DOHH2 (cell line): ENCODE results near the gene STX8.
"Not testable (repeated sequence)": the region's sequence is repeated elsewhere in the genome, so short reads cannot be mapped to it uniquely, and the experiment has no call there.

Experiments used
- H3F3A ChIP-seq: fragments of 200-600 bp; sonication (generic), shearing (Covaris generic); 2 replicates; pipeline ENCODE4 v1.6.0; 2016; ENCODE audit warnings: antibody characterized with exemption, mild to moderate bottlenecking; ENCODE audit not compliant: control insufficient read depth, insufficient read depth
- H3K27ac ChIP-seq: fragments of 200-600 bp; sonication (generic); 2 replicates; pipeline ENCODE4 v1.5.1; 2014; ENCODE audit warnings: low read depth, mild to moderate bottlenecking, low read length, moderate library complexity
- H3K27me3 ChIP-seq: fragments of 200-600 bp; sonication (generic); 2 replicates; pipeline ENCODE4 v1.6.1; 2014; ENCODE audit warnings: mild to moderate bottlenecking, low read length, mixed read lengths; ENCODE audit not compliant: control insufficient read depth
- H3K36me3 ChIP-seq: fragments of 200-600 bp; sonication (generic); 2 replicates; pipeline ENCODE4 v1.6.1; 2014; ENCODE audit warnings: mild to moderate bottlenecking, low read length, moderate library complexity, mixed read lengths; ENCODE audit not compliant: control insufficient read depth
- H3K4me1 ChIP-seq: fragments of 200-600 bp; sonication (generic); 2 replicates; pipeline ENCODE4 v1.6.1; 2014; ENCODE audit warnings: mild to moderate bottlenecking, low read length, mixed read lengths; ENCODE audit not compliant: control insufficient read depth
- H3K4me2 ChIP-seq: fragments of 200-600 bp; sonication (generic); 2 replicates; pipeline ENCODE4 v1.6.0; 2014; ENCODE audit warnings: mild to moderate bottlenecking, low read length, moderate library complexity
- H3K4me3 ChIP-seq: fragments of 200-600 bp; sonication (generic); 2 replicates; pipeline ENCODE4 v1.5.1; 2014; ENCODE audit warnings: mild to moderate bottlenecking, low read length, mixed read lengths
- H3K79me2 ChIP-seq: fragments of 200-600 bp; sonication (generic); 2 replicates; pipeline ENCODE4 v1.6.1; 2014; ENCODE audit warnings: mild to moderate bottlenecking, low read length, mixed read lengths; ENCODE audit not compliant: control insufficient read depth
- H3K9me2 ChIP-seq: fragments of 200-600 bp; sonication (generic); replicated peaks from 2 replicates; pipeline ENCODE4 v1.6.1; 2014; ENCODE audit warnings: mild to moderate bottlenecking, low read length, mixed read lengths; ENCODE audit not compliant: control insufficient read depth
- H3K9me3 ChIP-seq: fragments of 200-600 bp; sonication (generic); 2 replicates; pipeline ENCODE4 v1.6.1; 2014; ENCODE audit warnings: antibody characterized with exemption, low read length, mixed read lengths; ENCODE audit not compliant: control insufficient read depth, insufficient read depth
- H4K20me1 ChIP-seq: fragments of 200-600 bp; sonication (generic); 2 replicates; pipeline ENCODE4 v1.6.0; 2014; ENCODE audit warnings: low read depth, mild to moderate bottlenecking, antibody characterized with exemption, low read length, moderate library complexity; ENCODE audit not compliant: control insufficient read depth, insufficient read depth
- EZH2phosphoT487 ChIP-seq: fragments of 200-600 bp; sonication (generic); IDR thresholded peaks from 2 replicates; pipeline ENCODE4 v1.6.1; 2017; ENCODE audit warnings: borderline replicate concordance, mild to moderate bottlenecking, antibody characterized with exemption, low read length, moderate library complexity, mixed read lengths
- TF ChIP-seq, protein P1 (sequence below): fragments of 200-600 bp; sonication (generic); IDR thresholded peaks from one replicate; pipeline ENCODE4 v1.5.1; 2014; ENCODE audit warnings: antibody characterized with exemption, mild to moderate bottlenecking, low read depth, low read length; ENCODE audit not compliant: poor library complexity, severe bottlenecking

Gene STX8

GRCh38 chr17:9342225-9342624, 233.4 kb downstream of the STX8 start:
- Histone ChIP-seq H3F3A (no peaks in the 10 kb centered on the region), H4K20me1 (no peaks in the 10 kb centered on the region), H3K4me3 (no peak overlapping the region), H3K4me1 (no peaks in the 10 kb centered on the region), H3K27ac (no peak overlapping the region), H3K9me2 (no peaks in the 10 kb centered on the region), H3K79me2 (no peaks in the 10 kb centered on the region), H3K27me3 (no peaks in the 10 kb centered on the region), H3K9me3 (no peaks in the 10 kb centered on the region), H3K36me3 (no peaks in the 10 kb centered on the region), H3K4me2 (no peak overlapping the region)
- no peak for TF ChIP-seq EZH2phosphoT487
- TF ChIP-seq, protein P1, sequence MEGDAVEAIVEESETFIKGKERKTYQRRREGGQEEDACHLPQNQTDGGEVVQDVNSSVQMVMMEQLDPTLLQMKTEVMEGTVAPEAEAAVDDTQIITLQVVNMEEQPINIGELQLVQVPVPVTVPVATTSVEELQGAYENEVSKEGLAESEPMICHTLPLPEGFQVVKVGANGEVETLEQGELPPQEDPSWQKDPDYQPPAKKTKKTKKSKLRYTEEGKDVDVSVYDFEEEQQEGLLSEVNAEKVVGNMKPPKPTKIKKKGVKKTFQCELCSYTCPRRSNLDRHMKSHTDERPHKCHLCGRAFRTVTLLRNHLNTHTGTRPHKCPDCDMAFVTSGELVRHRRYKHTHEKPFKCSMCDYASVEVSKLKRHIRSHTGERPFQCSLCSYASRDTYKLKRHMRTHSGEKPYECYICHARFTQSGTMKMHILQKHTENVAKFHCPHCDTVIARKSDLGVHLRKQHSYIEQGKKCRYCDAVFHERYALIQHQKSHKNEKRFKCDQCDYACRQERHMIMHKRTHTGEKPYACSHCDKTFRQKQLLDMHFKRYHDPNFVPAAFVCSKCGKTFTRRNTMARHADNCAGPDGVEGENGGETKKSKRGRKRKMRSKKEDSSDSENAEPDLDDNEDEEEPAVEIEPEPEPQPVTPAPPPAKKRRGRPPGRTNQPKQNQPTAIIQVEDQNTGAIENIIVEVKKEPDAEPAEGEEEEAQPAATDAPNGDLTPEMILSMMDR = no peak

DNA sequence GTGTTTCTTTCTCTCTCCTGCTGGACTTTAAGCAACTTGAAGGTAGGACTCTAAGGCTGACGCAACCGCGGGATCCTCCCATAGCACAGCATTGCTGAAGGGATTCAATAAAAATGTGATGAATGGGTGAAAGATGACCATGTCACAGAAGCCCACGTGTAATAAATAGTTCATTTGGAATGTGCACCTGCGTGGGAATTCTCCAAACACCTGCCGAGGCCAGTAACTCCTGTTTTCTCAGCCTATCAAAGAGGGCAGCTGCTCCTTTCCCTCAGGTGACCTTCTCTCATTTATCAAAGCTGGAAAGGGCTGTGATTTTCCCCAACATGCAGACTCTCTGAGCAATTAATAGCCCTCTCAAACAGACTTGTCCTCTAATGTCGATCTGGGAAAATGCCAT, 235.7 kb downstream of the STX8 start:
- H3K9me2 ChIP-seq = no peaks in the 10 kb centered on the region
- H3K4me1 ChIP-seq = no peaks in the 10 kb centered on the region
- H3F3A ChIP-seq = no peaks in the 10 kb centered on the region
- peaks cover 4% of the 10 kb centered on the region; the same call in 1 of the 2 replicates for H3K9me3 ChIP-seq
- no peaks in the 10 kb centered on the region for H3K36me3 ChIP-seq
- H3K4me2 ChIP-seq = no peak overlapping the region
- H4K20me1 ChIP-seq = no peaks in the 10 kb centered on the region
- no peaks in the 10 kb centered on the region for H3K79me2 ChIP-seq
- H3K27me3 ChIP-seq = no peaks in the 10 kb centered on the region
- TF ChIP-seq, protein P1 = no peak
- no peak for TF ChIP-seq EZH2phosphoT487
- no peak overlapping the region for H3K4me3 ChIP-seq
- H3K27ac ChIP-seq = no peak overlapping the region

- not testable (repeated sequence) for H3K4me2 ChIP-seq, H3K27me3 ChIP-seq, H3K9me3 ChIP-seq, H3K4me3 ChIP-seq, H3K27ac ChIP-seq, H3K36me3 ChIP-seq, H4K20me1 ChIP-seq, H3K79me2 ChIP-seq, H3K9me2 ChIP-seq, H3F3A ChIP-seq, H3K4me1 ChIP-seq
Observed at GRCh38 chr17:9339482-9339881, 236.1 kb downstream of the STX8 start.

GRCh38 chr17:9336817-9337216, 238.8 kb downstream of the STX8 start:
- Histone ChIP-seq H3K9me2 (no peaks in the 10 kb centered on the region), H3K9me3 (peaks cover 7% of the 10 kb centered on the region; the same call in 1 of the 2 replicates), H3K27me3 (no peaks in the 10 kb centered on the region), H3K4me3 (no peak overlapping the region), H3F3A (no peaks in the 10 kb centered on the region), H3K27ac (no peak overlapping the region), H3K4me2 (no peak overlapping the region), H3K79me2 (no peaks in the 10 kb centered on the region), H4K20me1 (no peaks in the 10 kb centered on the region), H3K4me1 (no peaks in the 10 kb centered on the region), H3K36me3 (no peaks in the 10 kb centered on the region)
- no peak for TF ChIP-seq EZH2phosphoT487
- TF ChIP-seq, protein P1 = no peak
